ENCODE results near the gene RBX1. TPM values are rescaled to one million over a fixed set of nuclear protein-coding genes. Genes with fewer than 3 reads are reported as not detected.
"Not testable (repeated sequence)": the region's sequence is repeated elsewhere in the genome, so short reads cannot be mapped to it uniquely, and the experiment has no call there.

RBX1 gene
- total RNA-seq, 4 donors from 2014 or later = 30.2 to 42.4 (median 39.2) TPM

DNA sequence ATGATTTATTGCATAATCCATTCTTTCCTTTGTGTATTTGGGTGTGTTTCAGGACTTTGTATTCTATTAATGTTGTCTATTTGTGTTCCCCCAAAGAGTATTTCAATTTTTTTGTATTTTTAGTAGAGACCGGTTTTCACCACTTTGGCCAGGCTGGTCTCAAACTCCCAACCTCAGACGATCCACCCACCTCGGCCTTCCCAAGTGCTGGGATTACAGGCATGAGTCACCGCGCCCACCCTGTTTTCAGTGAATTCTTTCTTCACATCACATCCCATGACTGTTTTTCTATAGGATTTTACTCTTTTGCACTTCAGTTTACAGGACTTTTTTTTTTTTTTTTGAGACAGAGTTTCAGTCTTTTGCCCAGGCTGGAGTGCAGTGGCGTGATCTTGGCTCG is 46.3 kb downstream of the RBX1 start:
- no peak for DNase-seq (ENCODE audit: low spot score in 2 of 2)
- WGBS = 86% methylated on average over 7 of the region's 7 CpGs
- H3K4me3 ChIP-seq = no peak overlapping the region

DNA sequence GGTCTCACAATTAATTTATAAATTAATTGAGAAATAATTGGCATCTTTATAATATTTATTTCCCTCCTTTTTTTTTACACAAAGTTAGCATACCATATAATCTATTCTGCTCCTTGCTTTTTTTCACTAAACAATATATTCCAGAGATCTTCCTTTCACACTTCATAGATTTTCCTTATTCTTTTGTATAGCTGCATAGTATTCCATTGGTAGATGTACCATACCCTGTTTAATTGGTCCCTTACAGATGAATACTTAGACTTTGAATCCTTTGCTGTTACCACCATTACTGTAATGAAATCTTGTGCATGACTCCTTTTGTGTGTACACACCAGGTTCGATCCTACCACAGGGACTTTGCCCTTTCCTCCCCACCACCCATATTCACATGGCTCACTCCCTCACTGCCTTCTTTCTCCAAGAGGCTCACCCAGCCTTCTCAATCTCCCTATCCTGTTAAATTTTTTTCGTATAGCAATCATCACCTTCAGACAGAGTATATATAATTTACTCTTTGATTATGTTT is 48.9 kb downstream of the RBX1 start:
- no peak overlapping the region for H3K4me3 ChIP-seq
- WGBS = 85% methylated on average over 2 of the region's 2 CpGs
- H3K36me3 ChIP-seq = no peaks in the 10 kb centered on the region
- no peaks in the 10 kb centered on the region for H3K4me1 ChIP-seq
- no peak overlapping the region for H3K27ac ChIP-seq
- H3K27me3 ChIP-seq = no peaks in the 10 kb centered on the region
- no peak for TF ChIP-seq POLR2AphosphoS5 (IDR thresholded peaks at IDR 0.05)
- TF ChIP-seq EP300 (IDR thresholded peaks at IDR 0.05) = no peak
- no peak for DNase-seq (ENCODE audit: low spot score in 2 of 2)
- no peaks in the 10 kb centered on the region for H3K9me3 ChIP-seq

More for the DNA sequence above, 46.3 kb downstream of the RBX1 start:
- TF ChIP-seq, protein P1, sequence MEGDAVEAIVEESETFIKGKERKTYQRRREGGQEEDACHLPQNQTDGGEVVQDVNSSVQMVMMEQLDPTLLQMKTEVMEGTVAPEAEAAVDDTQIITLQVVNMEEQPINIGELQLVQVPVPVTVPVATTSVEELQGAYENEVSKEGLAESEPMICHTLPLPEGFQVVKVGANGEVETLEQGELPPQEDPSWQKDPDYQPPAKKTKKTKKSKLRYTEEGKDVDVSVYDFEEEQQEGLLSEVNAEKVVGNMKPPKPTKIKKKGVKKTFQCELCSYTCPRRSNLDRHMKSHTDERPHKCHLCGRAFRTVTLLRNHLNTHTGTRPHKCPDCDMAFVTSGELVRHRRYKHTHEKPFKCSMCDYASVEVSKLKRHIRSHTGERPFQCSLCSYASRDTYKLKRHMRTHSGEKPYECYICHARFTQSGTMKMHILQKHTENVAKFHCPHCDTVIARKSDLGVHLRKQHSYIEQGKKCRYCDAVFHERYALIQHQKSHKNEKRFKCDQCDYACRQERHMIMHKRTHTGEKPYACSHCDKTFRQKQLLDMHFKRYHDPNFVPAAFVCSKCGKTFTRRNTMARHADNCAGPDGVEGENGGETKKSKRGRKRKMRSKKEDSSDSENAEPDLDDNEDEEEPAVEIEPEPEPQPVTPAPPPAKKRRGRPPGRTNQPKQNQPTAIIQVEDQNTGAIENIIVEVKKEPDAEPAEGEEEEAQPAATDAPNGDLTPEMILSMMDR (IDR thresholded peaks at IDR 0.05) = no peak
- no peak for TF ChIP-seq POLR2A (IDR thresholded peaks at IDR 0.05)
- no peak for TF ChIP-seq POLR2AphosphoS5 (IDR thresholded peaks at IDR 0.05)
- no peak for TF ChIP-seq EP300 (IDR thresholded peaks at IDR 0.05)
- no peaks in the 10 kb centered on the region for H3K27me3 ChIP-seq
- H3K27ac ChIP-seq = no peak overlapping the region
- no peaks in the 10 kb centered on the region for H3K36me3 ChIP-seq
- no peaks in the 10 kb centered on the region for H3K4me1 ChIP-seq
- H3K9me3 ChIP-seq = no peaks in the 10 kb centered on the region

DNA sequence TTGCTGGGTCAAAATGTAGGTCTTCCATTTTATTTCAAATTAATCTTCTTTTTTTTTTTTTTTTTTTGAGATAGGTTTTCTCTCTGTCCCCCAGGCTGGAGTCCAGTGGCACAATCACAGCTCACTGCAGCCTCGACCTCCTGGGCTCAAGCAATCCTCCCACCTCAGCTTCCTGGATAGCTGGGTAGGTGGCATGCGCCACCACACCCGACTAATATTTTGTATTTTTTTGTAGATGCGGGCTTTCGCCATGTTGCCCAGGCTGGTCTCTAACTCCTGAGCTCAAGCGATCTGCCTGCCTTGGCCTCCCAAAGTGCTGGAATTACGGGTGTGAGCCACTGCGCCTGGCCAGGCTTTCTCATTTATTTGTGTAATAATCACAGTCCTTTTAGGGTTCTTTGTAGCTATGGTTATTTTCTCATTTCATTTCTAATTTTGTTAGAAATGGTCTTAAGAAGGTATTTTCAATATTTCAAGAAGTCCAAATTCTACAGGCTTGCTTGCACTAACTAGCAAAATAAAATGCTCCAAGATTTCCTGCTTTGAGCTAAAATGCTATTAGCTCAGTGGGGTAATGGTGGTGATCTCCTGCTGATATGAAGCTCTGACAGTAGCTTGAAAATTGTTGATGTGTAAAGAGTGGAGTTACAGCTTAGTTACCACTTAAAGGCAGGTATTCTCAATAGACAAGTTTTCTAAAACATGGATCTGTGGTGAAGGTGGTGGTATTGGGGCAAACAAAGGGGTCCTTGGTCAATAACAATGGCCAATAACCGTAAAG is 50.0 kb downstream of the RBX1 start:
- 79% methylated on average over 9 of the region's 9 CpGs for whole genome bisulfite sequencing
- no peak overlapping the region for H3K27ac ChIP-seq
- TF ChIP-seq, protein P1 (IDR thresholded peaks at IDR 0.05) = no peak
- TF ChIP-seq POLR2AphosphoS5 (IDR thresholded peaks at IDR 0.05) = no peak
- no peak for TF ChIP-seq POLR2A (IDR thresholded peaks at IDR 0.05)
- no peak for TF ChIP-seq EP300 (IDR thresholded peaks at IDR 0.05)

DNA sequence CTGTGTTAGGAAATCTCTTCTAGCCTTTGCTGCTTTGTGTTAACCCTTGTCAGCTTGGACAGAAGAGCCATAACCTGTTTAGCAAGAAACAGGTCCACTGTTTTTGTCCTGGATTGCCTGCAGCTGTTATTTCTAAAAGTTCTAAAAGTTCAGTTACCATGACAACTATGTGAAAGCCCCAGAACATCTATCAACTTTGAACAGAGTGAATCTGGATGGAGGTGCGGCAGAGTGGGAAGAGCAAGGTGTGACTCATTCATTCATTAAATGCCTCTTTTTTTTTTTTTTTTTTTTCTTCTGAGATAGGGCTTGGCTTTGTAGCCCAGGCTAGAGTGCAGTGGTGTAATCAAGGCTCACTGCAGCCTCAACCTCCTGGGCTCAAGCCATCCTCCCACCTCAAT is 50.5 kb downstream of the RBX1 start:
- Histone ChIP-seq H3K36me3 (no peaks in the 10 kb centered on the region), H3K4me3 (no peak overlapping the region), H3K27me3 (no peaks in the 10 kb centered on the region), H3K9me3 (no peaks in the 10 kb centered on the region), H3K27ac (no peak overlapping the region), H3K4me1 (no peaks in the 10 kb centered on the region)
- WGBS = 30% methylated on average over 1 of the region's 1 CpG
- no peak for DNase-seq (ENCODE audit: low spot score in 2 of 2)
- TF ChIP-seq EP300 (IDR thresholded peaks at IDR 0.05) = no peak

More for the DNA sequence above, 50.0 kb downstream of the RBX1 start:
- Histone ChIP-seq H3K36me3 (no peaks in the 10 kb centered on the region), H3K27me3 (no peaks in the 10 kb centered on the region), H3K4me3 (no peak overlapping the region), H3K4me1 (no peaks in the 10 kb centered on the region), H3K9me3 (no peaks in the 10 kb centered on the region)
- no peak for DNase-seq (ENCODE audit: low spot score in 2 of 2)

DNA sequence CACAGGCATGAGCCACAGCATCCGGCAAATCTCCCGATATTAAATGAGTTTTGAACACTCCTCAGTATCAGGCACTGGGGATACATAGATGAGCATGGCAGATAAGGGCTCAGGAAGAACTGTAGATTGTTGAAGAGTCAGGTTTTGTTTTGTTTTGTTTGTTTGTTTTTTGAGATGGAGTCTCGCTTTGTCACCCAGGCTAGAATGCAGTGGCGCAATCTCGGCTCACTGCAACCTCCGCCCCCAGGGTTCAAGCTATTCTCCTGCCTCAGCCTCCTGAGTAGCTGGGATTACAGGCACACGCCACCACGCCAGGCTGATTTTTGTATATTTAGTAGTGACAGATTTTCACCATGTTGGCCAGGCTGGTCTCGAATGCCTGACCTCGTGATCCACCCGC is 51.2 kb downstream of the RBX1 start:
- not testable (repeated sequence) for H3K4me3 ChIP-seq; H3K27ac ChIP-seq; DNase-seq (ENCODE audit: low spot score in 2 of 2); H3K9me3 ChIP-seq; H3K27me3 ChIP-seq; H3K4me1 ChIP-seq; H3K36me3 ChIP-seq
- WGBS = 90% methylated on average over 11 of the region's 11 CpGs

DNA sequence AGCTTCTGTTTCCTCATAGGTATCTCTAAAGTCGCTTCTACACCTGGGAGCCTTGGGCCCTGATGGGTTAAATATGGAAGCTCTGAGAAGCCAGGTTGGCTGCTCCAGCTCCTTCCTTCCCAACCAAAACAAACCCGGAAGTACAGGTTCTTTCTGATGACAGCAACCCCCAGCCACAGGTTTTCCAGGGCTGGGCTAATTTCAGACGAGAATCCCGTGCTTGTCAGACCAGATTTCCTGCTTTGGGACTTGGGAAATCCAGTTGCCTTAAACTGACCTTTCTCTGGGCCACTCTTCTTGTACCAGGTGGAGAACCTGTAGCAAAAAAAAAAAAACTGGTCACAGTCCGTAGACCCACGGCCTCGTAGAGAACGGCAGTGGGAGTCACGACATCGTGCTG is 51.9 kb downstream of the RBX1 start:
- 75% methylated on average over 9 of the region's 10 CpGs for WGBS
- Histone ChIP-seq H3K9me3 (no peaks in the 10 kb centered on the region), H3K36me3 (no peaks in the 10 kb centered on the region), H3K4me3 (no peak overlapping the region), H3K27me3 (no peaks in the 10 kb centered on the region), H3K27ac (no peak overlapping the region), H3K4me1 (no peaks in the 10 kb centered on the region)
- TF ChIP-seq POLR2A (IDR thresholded peaks at IDR 0.05) (no peak), POLR2AphosphoS5 (IDR thresholded peaks at IDR 0.05) (no peak), EP300 (IDR thresholded peaks at IDR 0.05) (no peak)
- TF ChIP-seq, protein P1 (IDR thresholded peaks at IDR 0.05) = no peak
- no peak for DNase-seq (ENCODE audit: low spot score in 2 of 2)

Data from suprapubic skin (tissue), 4 donors.